Panc1 (cell line): ENCODE data around the gene MYO1E. TPM values are rescaled to one million over a fixed set of nuclear protein-coding genes. Genes with fewer than 3 reads are reported as not detected.

Experiments used
- ATAC-seq: fragments of 200-7000 bp; cut with Tn5 transposase; 2 replicates; pipeline ENCODE4 v1.9.1; 2020; ENCODE audit warnings: mild to moderate bottlenecking, moderate library complexity
- BruUV-seq: library from RNA; stranded (reverse); fragments of 400-500 nt; replicated peaks from 2 replicates; lab custom pipeline; 2021; lab: Mats Ljungman, UMichigan
- CTCF ChIA-PET: fragments of 300-600 bp; sonication (Branson Sonifier 250); formaldehyde crosslinking; loops from one replicate; lab custom pipeline; 2022; ENCODE audit warnings: antibody characterized with exemption; lab: Charles Lee
- POLR2A ChIA-PET: fragments of 300-600 bp; sonication (Branson Sonifier 250); formaldehyde crosslinking; loops from one replicate; lab custom pipeline; 2022; ENCODE audit warnings: antibody characterized with exemption; lab: Charles Lee
- DNase-seq: peaks from one replicate; pipeline ENCODE4 v3.0.0-alpha.2; 2010; ENCODE audit warnings: low read depth, low spot score
- H3K27ac ChIP-seq: 2 replicates; pipeline ENCODE4 v1.5.1; 2011; ENCODE audit warnings: mild to moderate bottlenecking, low read length, inconsistent platforms
- H3K27me3 ChIP-seq: fragments of 200-500 bp; sonication (Bioruptor generic); 2 replicates; pipeline ENCODE4 v1.6.0; 2014; ENCODE audit warnings: low read length, inconsistent platforms; ENCODE audit not compliant: control insufficient read depth, insufficient read depth
- H3K36me3 ChIP-seq: fragments of 200-500 bp; sonication (Bioruptor generic); 2 replicates; pipeline ENCODE4 v1.5.1; 2014; ENCODE audit warnings: inconsistent platforms, mild to moderate bottlenecking, low read length, moderate library complexity; ENCODE audit not compliant: control insufficient read depth, insufficient read depth
- H3K4me1 ChIP-seq: 2 replicates; pipeline ENCODE4 v1.5.1; 2011; ENCODE audit warnings: inconsistent platforms, mild to moderate bottlenecking, low read length, moderate library complexity; ENCODE audit not compliant: control insufficient read depth, insufficient read depth
- H3K4me3 ChIP-seq, 2 experiments: 2 replicates each; pipeline ENCODE4 v1.5.1; 2011 to 2012; ENCODE audit warnings: low read depth in 2 of 2, low read length in 2 of 2, mild to moderate bottlenecking in 2 of 2, inconsistent platforms in 1 of 2, moderate library complexity in 1 of 2
- H3K9me3 ChIP-seq: fragments of 200-500 bp; sonication (Bioruptor generic); 2 replicates; pipeline ENCODE4 v1.5.1; 2014; ENCODE audit warnings: low read depth, mild to moderate bottlenecking, inconsistent platforms, low read length, moderate library complexity; ENCODE audit not compliant: control insufficient read depth, insufficient read depth
- CTCF ChIP-seq: fragments of 450-650 bp; IDR thresholded peaks from 2 replicates; pipeline ENCODE4 v1.5.1; 2017; ENCODE audit warnings: mild to moderate bottlenecking
- POLR2AphosphoS5 ChIP-seq: IDR thresholded peaks from 2 replicates; pipeline ENCODE4 v1.6.1; 2012; ENCODE audit warnings: mild to moderate bottlenecking, low read depth, low read length, moderate library complexity
- REST ChIP-seq, 2 experiments: IDR thresholded peaks; 2 replicates each; pipeline ENCODE4 v1.6.1; 2011 to 2012; ENCODE audit warnings: low read depth in 2 of 2, control low read depth in 1 of 2, low read length in 1 of 2, mild to moderate bottlenecking in 1 of 2, moderate library complexity in 1 of 2; ENCODE audit not compliant: insufficient read depth in 1 of 2
- SIN3A ChIP-seq: IDR thresholded peaks from 2 replicates; pipeline ENCODE4 v1.6.1; 2012; ENCODE audit warnings: low read depth, mild to moderate bottlenecking, low read length, moderate library complexity, borderline replicate concordance; ENCODE audit not compliant: insufficient read depth
- TCF7L2 ChIP-seq: IDR thresholded peaks from 2 replicates; pipeline ENCODE4 v1.6.1; 2011; ENCODE audit warnings: mild to moderate bottlenecking, low read depth, low read length, inconsistent platforms
- in situ Hi-C: cut with HindIII; loops from 2 replicates; pipeline ENCODE4 v1.10.0; 2016; ENCODE audit warnings: low sequenced_read_pairs, low pct_unique_long_range_greater_than_20kb
- intact Hi-C: fragments of 100-400 bp; cut with micrococcal nuclease; formaldehyde crosslinking; loops from one replicate; pipeline ENCODE4 v1.10.0; 2022; ENCODE audit not compliant: unreplicated experiment
- total RNA-seq: library from RNA; stranded (reverse); gene quantifications from one replicate; pipeline ENCODE4 v1.2.1, GENCODE V29; 2021; ENCODE audit not compliant: unreplicated experiment

The MYO1E gene
- total RNA-seq, 1 experiment from 2014 or later: 161 TPM

GRCh38 chr15:59174835-59175831 lies 197.5 kb downstream of the MYO1E start:
- 0 out of 2 replicates have a peak overlapping the region, but pooled peaks have one; percentile 36 for H3K27ac ChIP-seq
- no peaks in the 10 kb centered on the region for H3K9me3 ChIP-seq
- no peak overlapping the region for H3K4me3 ChIP-seq
- CTCF ChIA-PET: interaction anchor here (0.5 to 1.0 kb wide), 2 partner anchors 250 to 358 kb away, joined by 4 read pairs; no protein-coding TSS in a partner anchor
- H3K27me3 ChIP-seq: no peaks in the 10 kb centered on the region
- BruUV-seq: TSS peak; percentile 49
- intact Hi-C loops: loop anchor here (5.0 kb wide), 1 partner anchor 317 kb away; no protein-coding TSS in a partner anchor
- peak; percentile 92 for ATAC-seq
- peaks cover 9% of the 10 kb centered on the region for H3K4me1 ChIP-seq
- H3K36me3 ChIP-seq: no peaks in the 10 kb centered on the region
- no peak for TF ChIP-seq POLR2AphosphoS5
- peak; percentile 82 for TF ChIP-seq CTCF
- TF ChIP-seq SIN3A: no peak
- DNase-seq: peak; percentile 32
- POLR2A ChIA-PET: no interaction called here
- in situ Hi-C loops: no loop called here

GRCh38 chr15:59174151-59174834 lies 198.4 kb downstream of the MYO1E start:
- ATAC-seq (no peak), DNase-seq (no peak)
- no peaks in the 10 kb centered on the region for H3K9me3 ChIP-seq
- CTCF ChIA-PET: interaction anchor here (0.5 to 1.0 kb wide), 2 partner anchors 250 to 359 kb away, joined by 4 read pairs; no protein-coding TSS in a partner anchor
- POLR2A ChIA-PET: no interaction called here
- peaks cover 9% of the 10 kb centered on the region for H3K4me1 ChIP-seq
- no peak overlapping the region for H3K27ac ChIP-seq
- H3K27me3 ChIP-seq: no peaks in the 10 kb centered on the region
- in situ Hi-C loops: no loop called here
- H3K4me3 ChIP-seq: no peak overlapping the region
- no TSS peak for BruUV-seq
- no peak for TF ChIP-seq SIN3A
- no peak for TF ChIP-seq TCF7L2
- no peak for TF ChIP-seq POLR2AphosphoS5
- TF ChIP-seq CTCF: no peak
- intact Hi-C loops: loop anchor here (5.0 kb wide), 1 partner anchor 318 kb away; no protein-coding TSS in a partner anchor
- no peaks in the 10 kb centered on the region for H3K36me3 ChIP-seq

GRCh38 chr15:59173194-59173593 lies 199.5 kb downstream of the MYO1E start:
- H3K27me3 ChIP-seq: no peaks in the 10 kb centered on the region
- H3K27ac ChIP-seq: no peak overlapping the region
- CTCF ChIA-PET: no interaction called here
- H3K36me3 ChIP-seq: no peaks in the 10 kb centered on the region
- intact Hi-C loops (loop anchor here (5.0 kb wide), 1 partner anchor 319 kb away; no protein-coding TSS in a partner anchor), in situ Hi-C loops (no loop called here)
- TF ChIP-seq REST (IDR thresholded peaks at IDR 0.05; ENCODE audit: insufficient read depth in 1 of 2, low read depth in 2 of 2, low read length in 1 of 2) (no peak), POLR2AphosphoS5 (no peak), CTCF (no peak), TCF7L2 (no peak), SIN3A (no peak)
- ATAC-seq (no peak), DNase-seq (no peak)
- H3K4me1 ChIP-seq: peaks cover 9% of the 10 kb centered on the region
- H3K4me3 ChIP-seq: no peak overlapping the region
- BruUV-seq: no TSS peak
- POLR2A ChIA-PET: no interaction called here
- no peaks in the 10 kb centered on the region for H3K9me3 ChIP-seq
